ENCODE results near the gene ZNF787. TPM values are rescaled to one million over a fixed set of nuclear protein-coding genes. Genes with fewer than 3 reads are reported as not detected.

ZNF787 gene
- total and polyA plus RNA-seq, 2 of the 13 experiments (the other 11 are each of a cell fraction or from before 2014, with no cell fraction given): 15.1 to 42.8 TPM

GRCh38 chr19:56142897-56143434 lies 21.9 kb upstream of the ZNF787 start (continued):
- TF ChIP-seq ZNF142 (CRISPR knock-in tag; IDR thresholded peaks at IDR 0.05): 0 out of 2 replicates have a peak, but pooled peaks have one; percentile 4
- TF ChIP-seq ZNF704 (CRISPR knock-in tag; IDR thresholded peaks at IDR 0.05; ENCODE audit: borderline replicate concordance): 0 out of 2 replicates have a peak, but pooled peaks have one; percentile 37
- peak; percentile 59 for TF ChIP-seq MED1 (CRISPR knock-in tag; IDR thresholded peaks at IDR 0.05)
- 0 out of 2 replicates have a peak, but pooled peaks have one; percentile 40 for TF ChIP-seq ZNF598 (CRISPR knock-in tag; IDR thresholded peaks at IDR 0.05; ENCODE audit: borderline replicate concordance)
- TF ChIP-seq ZNF232 (CRISPR knock-in tag; IDR thresholded peaks at IDR 0.05; ENCODE audit: borderline replicate concordance): 0 out of 2 replicates have a peak, but pooled peaks have one; percentile 47
- peak; percentile 48; the same call in 1 of the 2 replicates for TF ChIP-seq ZNF788 (CRISPR knock-in tag; IDR thresholded peaks at IDR 0.05; ENCODE audit: borderline replicate concordance)
- TF ChIP-seq ZNF280D (CRISPR knock-in tag; IDR thresholded peaks at IDR 0.05): no peak
- no peak for TF ChIP-seq TCF7 (IDR thresholded peaks at IDR 0.05; ENCODE audit: low read depth)
- TF ChIP-seq MLLT10 (CRISPR knock-in tag; IDR thresholded peaks at IDR 0.05): no peak
- TF ChIP-seq ZZZ3 (CRISPR knock-in tag; IDR thresholded peaks at IDR 0.05; ENCODE audit: borderline replicate concordance): no peak
- TF ChIP-seq BORCS8-MEF2B (CRISPR knock-in tag; IDR thresholded peaks at IDR 0.05): peak; percentile 77
- 0 out of 2 replicates have a peak, but pooled peaks have one; percentile 2 for TF ChIP-seq ZNF652 (CRISPR knock-in tag; IDR thresholded peaks at IDR 0.05; ENCODE audit: borderline replicate concordance, low read depth)
- TF ChIP-seq MBNL3 (CRISPR knock-in tag; conservative IDR thresholded peaks at IDR 0.05): no peak
- TF ChIP-seq ZNF784 (CRISPR knock-in tag; IDR thresholded peaks at IDR 0.05; ENCODE audit: borderline replicate concordance): no peak
- TF ChIP-seq ZBTB7A (CRISPR knock-in tag; IDR thresholded peaks at IDR 0.05): no peak
- no peak for TF ChIP-seq KLF16 (CRISPR knock-in tag; IDR thresholded peaks at IDR 0.05)
- 0 out of 2 replicates have a peak, but pooled peaks have one; percentile 9 for TF ChIP-seq ZNF264 (CRISPR knock-in tag; IDR thresholded peaks at IDR 0.05)
- no peak for TF ChIP-seq SP1 (IDR thresholded peaks at IDR 0.05)
- TF ChIP-seq SP1 (CRISPR knock-in tag; IDR thresholded peaks at IDR 0.05): no peak

Measured in HepG2 (cell line).